KMS-11 (cell line): Measurements from ENCODE around the gene KCNQ2.

Source experiments
- H2AFZ ChIP-seq: fragments of 200-600 bp; sonication (generic); 2 replicates; pipeline ENCODE4 v1.6.1; 2016; ENCODE audit warnings: antibody characterized with exemption, mixed run types, low read depth
- H3K27ac ChIP-seq: fragments of 200-600 bp; sonication (generic); 2 replicates; pipeline ENCODE4 v1.6.1; 2016; ENCODE audit warnings: mild to moderate bottlenecking, mixed run types
- H3K27me3 ChIP-seq: fragments of 200-600 bp; sonication (generic); 2 replicates; pipeline ENCODE4 v1.6.1; 2017; ENCODE audit warnings: mild to moderate bottlenecking, low read depth, mixed run types, moderate library complexity; ENCODE audit not compliant: insufficient read depth
- H3K36me3 ChIP-seq: fragments of 200-600 bp; sonication (generic); 2 replicates; pipeline ENCODE4 v1.6.1; 2017; ENCODE audit warnings: mild to moderate bottlenecking, mixed run types; ENCODE audit not compliant: insufficient read depth
- H3K4me1 ChIP-seq: fragments of 200-600 bp; sonication (generic); 2 replicates; pipeline ENCODE4 v1.6.1; 2016; ENCODE audit warnings: mild to moderate bottlenecking, low read depth, mixed run types; ENCODE audit not compliant: poor library complexity, severe bottlenecking
- H3K4me2 ChIP-seq: fragments of 200-600 bp; sonication (generic); 2 replicates; pipeline ENCODE4 v1.7.0; 2016; ENCODE audit warnings: mild to moderate bottlenecking, mixed run types
- H3K4me3 ChIP-seq: fragments of 200-600 bp; sonication (generic); IDR thresholded peaks from 2 replicates; pipeline ENCODE4 v1.6.1; 2017; ENCODE audit warnings: low read depth, low read length, mixed read lengths; ENCODE audit not compliant: insufficient read depth
- H3K79me2 ChIP-seq: fragments of 200-600 bp; sonication (generic); 2 replicates; pipeline ENCODE4 v1.6.1; 2016; ENCODE audit warnings: low read depth, mixed run types; ENCODE audit not compliant: insufficient read depth
- H3K9ac ChIP-seq: fragments of 200-600 bp; sonication (generic); 2 replicates; pipeline ENCODE4 v1.6.1; 2016; ENCODE audit warnings: mild to moderate bottlenecking, mixed run types
- H4K20me1 ChIP-seq: fragments of 200-600 bp; sonication (generic); 2 replicates; pipeline ENCODE4 v1.6.1; 2016; ENCODE audit warnings: mild to moderate bottlenecking, mixed run types; ENCODE audit not compliant: insufficient read depth
- CTCF ChIP-seq: fragments of 200-600 bp; sonication (generic); conservative IDR thresholded peaks from 2 replicates; pipeline ENCODE4 v1.6.1; 2017; ENCODE audit warnings: low read depth, mild to moderate bottlenecking, antibody characterized with exemption, low read length, moderate library complexity, mixed read lengths

KCNQ2 gene

DNA sequence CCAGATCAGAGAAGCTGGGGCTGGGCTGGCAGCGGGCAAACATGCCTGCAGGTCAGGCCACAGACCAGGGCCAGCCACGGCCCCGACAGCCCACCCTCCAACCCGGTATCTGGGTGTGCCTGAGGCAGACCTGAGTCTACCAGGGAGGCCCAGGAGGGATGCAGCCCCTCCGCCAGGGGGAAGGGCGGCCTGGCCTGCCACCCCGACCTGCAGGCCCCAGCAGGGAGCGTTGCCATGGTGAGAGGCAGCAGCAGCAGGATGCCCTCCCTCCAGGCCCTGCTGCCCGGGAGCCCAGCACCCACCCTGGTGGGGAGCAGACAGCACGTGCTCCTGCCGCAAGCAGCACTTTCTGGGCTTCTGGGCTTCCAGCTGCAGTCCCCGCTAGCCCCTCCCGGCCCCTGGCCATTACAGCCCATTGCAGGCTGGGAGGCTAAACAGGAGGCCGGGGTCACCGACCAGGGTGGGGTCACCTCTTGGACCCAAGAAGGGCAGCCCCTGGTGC is 30.3 kb upstream of the KCNQ2 start:
- H2AFZ ChIP-seq: no peak overlapping the region
- no peak overlapping the region for H3K4me2 ChIP-seq
- no peaks in the 10 kb centered on the region for H3K36me3 ChIP-seq
- peaks cover 82% of the 10 kb centered on the region for H3K27me3 ChIP-seq
- no peaks in the 10 kb centered on the region for H3K79me2 ChIP-seq
- TF ChIP-seq CTCF: no peak
- H3K9ac ChIP-seq: no peak overlapping the region
- H3K4me1 ChIP-seq: peaks cover 3% of the 10 kb centered on the region
- no peak overlapping the region for H3K27ac ChIP-seq
- no peak overlapping the region for H3K4me3 ChIP-seq
- H4K20me1 ChIP-seq: no peaks in the 10 kb centered on the region

- H3K4me1 ChIP-seq: peaks cover 3% of the 10 kb centered on the region
- no peaks in the 10 kb centered on the region for H3K79me2 ChIP-seq
- H3K4me2 ChIP-seq: peak overlapping the region; percentile 21; the same call in 1 of the 2 replicates
- no peak overlapping the region for H3K4me3 ChIP-seq
- H3K27ac ChIP-seq: no peak overlapping the region
- no peaks in the 10 kb centered on the region for H3K36me3 ChIP-seq
- no peak overlapping the region for H2AFZ ChIP-seq
- TF ChIP-seq CTCF: no peak
- H3K27me3 ChIP-seq: peaks cover 82% of the 10 kb centered on the region
- H3K9ac ChIP-seq: no peak overlapping the region
- no peaks in the 10 kb centered on the region for H4K20me1 ChIP-seq
Observed at GRCh38 chr20:63501818-63502670, 29.6 kb upstream of the KCNQ2 start.

- Histone ChIP-seq H3K36me3 (no peaks in the 10 kb centered on the region), H3K4me1 (peaks cover 3% of the 10 kb centered on the region), H3K4me3 (no peak overlapping the region), H3K27ac (no peak overlapping the region), H3K79me2 (no peaks in the 10 kb centered on the region), H2AFZ (no peak overlapping the region), H3K4me2 (0 out of 2 replicates have a peak overlapping the region, but pooled peaks have one; percentile 21), H3K27me3 (peaks cover 82% of the 10 kb centered on the region), H3K9ac (no peak overlapping the region), H4K20me1 (no peaks in the 10 kb centered on the region)
- no peak for TF ChIP-seq CTCF
Observed at GRCh38 chr20:63500902-63501817, 28.7 kb upstream of the KCNQ2 start.

DNA sequence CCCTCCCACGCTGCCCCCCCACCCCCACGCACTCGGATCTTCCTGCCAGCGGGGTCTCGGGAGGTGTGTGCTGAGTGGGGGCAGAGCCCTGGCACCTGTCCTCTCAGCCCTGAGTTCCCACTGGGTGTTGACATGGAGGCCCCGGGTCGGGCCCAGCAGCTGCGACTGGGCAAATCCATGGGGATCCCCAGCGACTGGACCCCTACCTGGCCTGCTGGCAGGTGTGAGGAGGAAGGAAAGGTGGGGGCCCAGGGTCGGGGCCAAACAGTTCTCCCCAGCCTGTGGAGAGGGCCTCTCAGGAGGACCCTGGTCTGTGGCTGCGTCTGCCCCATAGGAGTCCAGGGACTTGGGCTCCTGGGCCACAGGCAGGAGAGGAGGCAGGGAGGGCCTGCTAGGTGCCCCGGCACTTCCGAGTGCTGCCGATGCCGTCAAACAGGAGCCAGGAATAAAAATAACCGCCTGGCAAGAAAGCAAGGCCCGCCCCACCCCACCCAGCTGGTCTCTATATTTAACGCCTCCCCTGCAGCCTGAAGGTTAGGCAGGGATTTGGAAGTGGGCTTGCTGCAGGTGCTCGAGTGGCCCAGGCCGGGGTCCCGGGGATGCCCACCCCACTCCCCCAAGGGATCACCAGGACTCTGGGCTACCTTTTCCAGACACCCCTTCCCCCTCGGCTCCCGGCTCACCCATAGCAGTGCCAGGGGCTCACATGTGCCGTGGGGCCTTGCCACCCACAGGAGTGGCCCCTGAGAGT is 27.9 kb upstream of the KCNQ2 start:
- peaks cover 3% of the 10 kb centered on the region for H3K4me1 ChIP-seq
- no peaks in the 10 kb centered on the region for H3K79me2 ChIP-seq
- H3K4me3 ChIP-seq: no peak overlapping the region
- H2AFZ ChIP-seq: no peak overlapping the region
- peaks cover 82% of the 10 kb centered on the region for H3K27me3 ChIP-seq
- H4K20me1 ChIP-seq: no peaks in the 10 kb centered on the region
- no peak overlapping the region for H3K9ac ChIP-seq
- H3K4me2 ChIP-seq: no peak overlapping the region
- H3K27ac ChIP-seq: no peak overlapping the region
- TF ChIP-seq CTCF: no peak
- H3K36me3 ChIP-seq: no peaks in the 10 kb centered on the region
